KMS-11 (cell line): ENCODE results near the gene WDR53.
"Not testable (repeated sequence)": the region's sequence is repeated elsewhere in the genome, so short reads cannot be mapped to it uniquely, and the experiment has no call there.

Experiments used
- H2AFZ ChIP-seq: fragments of 200-600 bp; sonication (generic); 2 replicates; pipeline ENCODE4 v1.6.1; 2016; ENCODE audit warnings: antibody characterized with exemption, mixed run types, low read depth
- H3K27ac ChIP-seq: fragments of 200-600 bp; sonication (generic); 2 replicates; pipeline ENCODE4 v1.6.1; 2016; ENCODE audit warnings: mild to moderate bottlenecking, mixed run types
- H3K27me3 ChIP-seq: fragments of 200-600 bp; sonication (generic); 2 replicates; pipeline ENCODE4 v1.6.1; 2017; ENCODE audit warnings: mild to moderate bottlenecking, low read depth, mixed run types, moderate library complexity; ENCODE audit not compliant: insufficient read depth
- H3K36me3 ChIP-seq: fragments of 200-600 bp; sonication (generic); 2 replicates; pipeline ENCODE4 v1.6.1; 2017; ENCODE audit warnings: mild to moderate bottlenecking, mixed run types; ENCODE audit not compliant: insufficient read depth
- H3K4me1 ChIP-seq: fragments of 200-600 bp; sonication (generic); 2 replicates; pipeline ENCODE4 v1.6.1; 2016; ENCODE audit warnings: mild to moderate bottlenecking, low read depth, mixed run types; ENCODE audit not compliant: poor library complexity, severe bottlenecking
- H3K4me2 ChIP-seq: fragments of 200-600 bp; sonication (generic); 2 replicates; pipeline ENCODE4 v1.7.0; 2016; ENCODE audit warnings: mild to moderate bottlenecking, mixed run types
- H3K4me3 ChIP-seq: fragments of 200-600 bp; sonication (generic); IDR thresholded peaks from 2 replicates; pipeline ENCODE4 v1.6.1; 2017; ENCODE audit warnings: low read depth, low read length, mixed read lengths; ENCODE audit not compliant: insufficient read depth
- H3K79me2 ChIP-seq: fragments of 200-600 bp; sonication (generic); 2 replicates; pipeline ENCODE4 v1.6.1; 2016; ENCODE audit warnings: low read depth, mixed run types; ENCODE audit not compliant: insufficient read depth
- H3K9ac ChIP-seq: fragments of 200-600 bp; sonication (generic); 2 replicates; pipeline ENCODE4 v1.6.1; 2016; ENCODE audit warnings: mild to moderate bottlenecking, mixed run types
- H4K20me1 ChIP-seq: fragments of 200-600 bp; sonication (generic); 2 replicates; pipeline ENCODE4 v1.6.1; 2016; ENCODE audit warnings: mild to moderate bottlenecking, mixed run types; ENCODE audit not compliant: insufficient read depth
- CTCF ChIP-seq: fragments of 200-600 bp; sonication (generic); conservative IDR thresholded peaks from 2 replicates; pipeline ENCODE4 v1.6.1; 2017; ENCODE audit warnings: low read depth, mild to moderate bottlenecking, antibody characterized with exemption, low read length, moderate library complexity, mixed read lengths

Gene WDR53

GRCh38 chr3:196603683-196604082 is 35.3 kb upstream of the WDR53 start:
- H2AFZ ChIP-seq: no peak overlapping the region
- no peaks in the 10 kb centered on the region for H3K4me1 ChIP-seq
- TF ChIP-seq CTCF: no peak
- H3K79me2 ChIP-seq: no peaks in the 10 kb centered on the region
- no peak overlapping the region for H3K4me2 ChIP-seq
- no peaks in the 10 kb centered on the region for H4K20me1 ChIP-seq
- no peak overlapping the region for H3K27ac ChIP-seq
- no peak overlapping the region for H3K4me3 ChIP-seq
- no peak overlapping the region for H3K9ac ChIP-seq
- no peaks in the 10 kb centered on the region for H3K36me3 ChIP-seq
- H3K27me3 ChIP-seq: no peaks in the 10 kb centered on the region

- no peaks in the 10 kb centered on the region for H3K4me1 ChIP-seq
- no peak overlapping the region for H3K9ac ChIP-seq
- H3K79me2 ChIP-seq: no peaks in the 10 kb centered on the region
- no peaks in the 10 kb centered on the region for H3K36me3 ChIP-seq
- H3K4me3 ChIP-seq: no peak overlapping the region
- H4K20me1 ChIP-seq: no peaks in the 10 kb centered on the region
- no peak for TF ChIP-seq CTCF
- no peak overlapping the region for H3K27ac ChIP-seq
- no peak overlapping the region for H2AFZ ChIP-seq
- H3K4me2 ChIP-seq: no peak overlapping the region
- no peaks in the 10 kb centered on the region for H3K27me3 ChIP-seq
Measured at GRCh38 chr3:196602673-196603072, 34.3 kb upstream of the WDR53 start.

- Histone ChIP-seq H3K27me3 (no peaks in the 10 kb centered on the region), H3K4me3 (no peak overlapping the region), H3K27ac (no peak overlapping the region), H3K4me1 (no peaks in the 10 kb centered on the region), H3K9ac (no peak overlapping the region), H3K79me2 (no peaks in the 10 kb centered on the region), H4K20me1 (no peaks in the 10 kb centered on the region), H2AFZ (no peak overlapping the region), H3K4me2 (no peak overlapping the region), H3K36me3 (no peaks in the 10 kb centered on the region)
- no peak for TF ChIP-seq CTCF
Measured at GRCh38 chr3:196600359-196600758, 32.0 kb upstream of the WDR53 start.

- Histone ChIP-seq H3K36me3 (no peaks in the 10 kb centered on the region), H4K20me1 (no peaks in the 10 kb centered on the region), H2AFZ (no peak overlapping the region), H3K27ac (no peak overlapping the region), H3K27me3 (no peaks in the 10 kb centered on the region), H3K4me3 (no peak overlapping the region), H3K4me2 (no peak overlapping the region), H3K9ac (no peak overlapping the region), H3K79me2 (no peaks in the 10 kb centered on the region), H3K4me1 (no peaks in the 10 kb centered on the region)
- TF ChIP-seq CTCF: no peak
Measured at GRCh38 chr3:196599734-196600128, 31.4 kb upstream of the WDR53 start.

GRCh38 chr3:196597971-196598733 is 29.8 kb upstream of the WDR53 start:
- not testable (repeated sequence) for H3K4me3 ChIP-seq, H3K4me1 ChIP-seq, H4K20me1 ChIP-seq, H3K4me2 ChIP-seq, H3K27me3 ChIP-seq, H2AFZ ChIP-seq, H3K9ac ChIP-seq, H3K27ac ChIP-seq, H3K36me3 ChIP-seq, H3K79me2 ChIP-seq
